Measurements from ENCODE around the gene POLR1B.
"Not testable (repeated sequence)": the region's sequence is repeated elsewhere in the genome, so short reads cannot be mapped to it uniquely, and the experiment has no call there.

The POLR1B gene

GRCh38 chr2:112547333-112547732 is 5.1 kb downstream of the POLR1B start:
- Histone ChIP-seq H4K20me1 (ENCODE audit: low read depth, low read length) (no peaks in the 10 kb centered on the region), H3K79me2 (ENCODE audit: insufficient read depth, low read length) (peaks cover 63% of the 10 kb centered on the region), H3K4me2 (ENCODE audit: low read depth, low read length, poor library complexity, severe bottlenecking) (no peak overlapping the region), H3K4me3 (ENCODE audit: insufficient read depth, low read length, poor library complexity, severe bottlenecking) (no peak overlapping the region), H3F3A (ENCODE audit: insufficient read depth) (no peaks in the 10 kb centered on the region), H3K27me3 (ENCODE audit: low read length) (no peaks in the 10 kb centered on the region), H3K27ac (ENCODE audit: low read depth, low read length) (no peak overlapping the region), H3K9me2 (replicated peaks; ENCODE audit: insufficient read depth, low read length) (no peaks in the 10 kb centered on the region), H3K9ac (ENCODE audit: low read length) (no peak overlapping the region), H3K9me3 (ENCODE audit: insufficient read depth, low read length) (no peaks in the 10 kb centered on the region), H2AFZ (ENCODE audit: low read depth, low read length, severe bottlenecking) (no peak overlapping the region), H3K36me3 (ENCODE audit: low read length) (peaks cover 47% of the 10 kb centered on the region)
- no peak for TF ChIP-seq CTCF (IDR thresholded peaks at IDR 0.05; ENCODE audit: insufficient read depth, low read length, poor library complexity, severe bottlenecking)
- no peak for TF ChIP-seq EZH2phosphoT487 (conservative IDR thresholded peaks at IDR 0.05; ENCODE audit: low read length)

DNA sequence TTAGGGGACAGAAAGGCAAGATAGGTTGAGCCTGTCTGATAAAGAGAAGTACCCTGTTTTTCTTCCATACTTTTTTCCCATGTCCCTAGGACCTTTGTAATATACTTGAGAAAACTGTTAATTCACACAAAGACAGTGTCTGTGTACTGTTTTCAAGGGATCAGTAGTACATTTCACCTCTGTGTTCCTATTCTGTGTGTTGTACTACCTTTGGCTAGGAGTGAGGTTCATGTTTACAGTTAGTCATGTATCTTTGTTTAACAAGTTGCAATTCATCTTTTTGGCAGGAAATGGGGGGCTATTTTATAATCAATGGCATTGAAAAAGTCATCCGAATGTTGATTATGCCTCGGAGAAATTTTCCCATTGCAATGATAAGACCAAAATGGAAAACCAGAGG is 6.7 kb downstream of the POLR1B start:
- no peaks in the 10 kb centered on the region for H3K9me3 ChIP-seq (ENCODE audit: insufficient read depth, low read length)
- no peaks in the 10 kb centered on the region for H4K20me1 ChIP-seq (ENCODE audit: low read depth, low read length)
- no peak overlapping the region for H3K27ac ChIP-seq (ENCODE audit: low read depth, low read length)
- H3K27me3 ChIP-seq (ENCODE audit: low read length): no peaks in the 10 kb centered on the region
- H3K4me3 ChIP-seq (ENCODE audit: insufficient read depth, low read length, poor library complexity, severe bottlenecking): no peak overlapping the region
- no peak overlapping the region for H3K4me2 ChIP-seq (ENCODE audit: low read depth, low read length, poor library complexity, severe bottlenecking)
- peaks cover 46% of the 10 kb centered on the region for H3K79me2 ChIP-seq (ENCODE audit: insufficient read depth, low read length)
- no peaks in the 10 kb centered on the region for H3K9me2 ChIP-seq (replicated peaks; ENCODE audit: insufficient read depth, low read length)
- H3K9ac ChIP-seq (ENCODE audit: low read length): no peak overlapping the region
- no peak overlapping the region for H2AFZ ChIP-seq (ENCODE audit: low read depth, low read length, severe bottlenecking)
- H3K36me3 ChIP-seq (ENCODE audit: low read length): peaks cover 60% of the 10 kb centered on the region
- no peak for TF ChIP-seq EZH2phosphoT487 (conservative IDR thresholded peaks at IDR 0.05; ENCODE audit: low read length)
- H3F3A ChIP-seq (ENCODE audit: insufficient read depth): no peaks in the 10 kb centered on the region

GRCh38 chr2:112566104-112566503 is 23.8 kb downstream of the POLR1B start:
- no peak overlapping the region for H3K9ac ChIP-seq (ENCODE audit: low read length)
- H3K4me2 ChIP-seq (ENCODE audit: low read depth, low read length, poor library complexity, severe bottlenecking): no peak overlapping the region
- H3K4me3 ChIP-seq (ENCODE audit: insufficient read depth, low read length, poor library complexity, severe bottlenecking): no peak overlapping the region
- H3K27me3 ChIP-seq (ENCODE audit: low read length): no peaks in the 10 kb centered on the region
- H3K79me2 ChIP-seq (ENCODE audit: insufficient read depth, low read length): no peaks in the 10 kb centered on the region
- H3F3A ChIP-seq (ENCODE audit: insufficient read depth): 0 out of 2 replicates have a peak, but pooled peaks cover 6% of the 10 kb centered on the region
- TF ChIP-seq EZH2phosphoT487 (conservative IDR thresholded peaks at IDR 0.05; ENCODE audit: low read length) (no peak), CTCF (IDR thresholded peaks at IDR 0.05; ENCODE audit: insufficient read depth, low read length, poor library complexity, severe bottlenecking) (no peak)
- H2AFZ ChIP-seq (ENCODE audit: low read depth, low read length, severe bottlenecking): no peak overlapping the region
- no peak overlapping the region for H3K27ac ChIP-seq (ENCODE audit: low read depth, low read length)
- no peaks in the 10 kb centered on the region for H4K20me1 ChIP-seq (ENCODE audit: low read depth, low read length)
- peaks cover 43% of the 10 kb centered on the region for H3K36me3 ChIP-seq (ENCODE audit: low read length)
- no peaks in the 10 kb centered on the region for H3K9me2 ChIP-seq (replicated peaks; ENCODE audit: insufficient read depth, low read length)
- H3K9me3 ChIP-seq (ENCODE audit: insufficient read depth, low read length): no peaks in the 10 kb centered on the region

DNA sequence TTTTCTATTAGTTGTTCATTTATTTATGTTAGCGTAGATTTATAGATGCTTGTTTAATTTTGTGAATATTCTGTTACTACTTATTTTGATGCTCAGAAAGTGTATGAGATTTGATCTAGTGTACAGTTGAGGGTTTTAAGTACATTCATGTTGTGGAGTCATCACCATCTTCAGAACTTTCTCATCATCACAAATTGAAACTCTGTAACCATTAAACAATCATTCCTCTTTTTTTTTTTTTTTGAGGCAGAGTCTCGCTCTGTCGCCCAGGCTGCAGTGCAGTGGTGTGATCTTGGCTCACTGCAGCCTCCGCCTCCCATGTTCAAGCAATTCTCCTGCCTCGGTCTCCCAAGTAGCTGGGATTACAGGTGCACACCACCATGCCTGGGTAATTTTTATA is 24.2 kb downstream of the POLR1B start:
- H3K36me3 ChIP-seq (ENCODE audit: low read length): peaks cover 46% of the 10 kb centered on the region
- not testable (repeated sequence) for H3K9ac ChIP-seq (ENCODE audit: low read length); H3K4me3 ChIP-seq (ENCODE audit: insufficient read depth, low read length, poor library complexity, severe bottlenecking); H3K27ac ChIP-seq (ENCODE audit: low read depth, low read length); H3K4me2 ChIP-seq (ENCODE audit: low read depth, low read length, poor library complexity, severe bottlenecking); H3K9me2 ChIP-seq (replicated peaks; ENCODE audit: insufficient read depth, low read length); H4K20me1 ChIP-seq (ENCODE audit: low read depth, low read length); H3K9me3 ChIP-seq (ENCODE audit: insufficient read depth, low read length); H3F3A ChIP-seq (ENCODE audit: insufficient read depth); H2AFZ ChIP-seq (ENCODE audit: low read depth, low read length, severe bottlenecking); H3K27me3 ChIP-seq (ENCODE audit: low read length); H3K79me2 ChIP-seq (ENCODE audit: insufficient read depth, low read length)
